H9 (cell line): ENCODE data around the gene KRTAP12-4. TPM values are rescaled to one million over a fixed set of nuclear protein-coding genes. Genes with fewer than 3 reads are reported as not detected.

Experiments
- DNase-seq: peaks from one replicate; pipeline ENCODE4 v3.0.0-alpha.2; 2017
- H2AFZ ChIP-seq: one replicate; pipeline ENCODE4 v1.6.1; 2013; ENCODE audit warnings: mild to moderate bottlenecking, low read length, control low read depth, moderate library complexity
- H2AK5ac ChIP-seq: 2 replicates; pipeline ENCODE4 v1.6.1; 2013; ENCODE audit warnings: low read length, control low read depth, mixed read lengths; ENCODE audit not compliant: insufficient read length
- H2BK120ac ChIP-seq: one replicate; pipeline ENCODE4 v1.6.1; 2013; ENCODE audit warnings: low read depth, mild to moderate bottlenecking, low read length, control low read depth, inconsistent platforms; ENCODE audit not compliant: poor library complexity, severe bottlenecking
- H2BK12ac ChIP-seq: 2 replicates; pipeline ENCODE4 v1.6.1; 2013; ENCODE audit warnings: low read length, control low read depth, mixed read lengths, low read depth; ENCODE audit not compliant: insufficient read length
- H2BK15ac ChIP-seq: 2 replicates; pipeline ENCODE4 v1.6.1; 2013; ENCODE audit warnings: low read depth, low read length, control low read depth
- H2BK20ac ChIP-seq: one replicate; pipeline ENCODE4 v1.6.1; 2013; ENCODE audit warnings: low read depth, mild to moderate bottlenecking, low read length, control low read depth, inconsistent platforms; ENCODE audit not compliant: poor library complexity, severe bottlenecking
- H2BK5ac ChIP-seq: 2 replicates; pipeline ENCODE4 v1.6.1; 2013; ENCODE audit warnings: low read length, control low read depth, mixed read lengths; ENCODE audit not compliant: insufficient read length
- H3K14ac ChIP-seq: 2 replicates; pipeline ENCODE4 v1.6.1; 2013; ENCODE audit warnings: low read length, control low read depth; ENCODE audit not compliant: insufficient read depth
- H3K18ac ChIP-seq: 2 replicates; pipeline ENCODE4 v1.6.1; 2013; ENCODE audit warnings: low read depth, mild to moderate bottlenecking, mixed read lengths, low read length, control low read depth; ENCODE audit not compliant: insufficient read length
- H3K23ac ChIP-seq: 2 replicates; pipeline ENCODE4 v1.6.1; 2013; ENCODE audit warnings: low read length, control low read depth, mixed read lengths, low read depth; ENCODE audit not compliant: insufficient read length
- H3K23me2 ChIP-seq: 2 replicates; pipeline ENCODE4 v1.6.1; 2013; ENCODE audit warnings: low read depth, mild to moderate bottlenecking, mixed read lengths, low read length, control low read depth; ENCODE audit not compliant: insufficient read length, poor library complexity, severe bottlenecking
- H3K27ac ChIP-seq: 2 replicates; pipeline ENCODE4 v1.5.1; 2013; ENCODE audit warnings: low read length, control low read depth, mixed read lengths, low read depth; ENCODE audit not compliant: insufficient read length
- H3K27me3 ChIP-seq: 2 replicates; pipeline ENCODE4 v1.6.1; 2013; ENCODE audit warnings: low read length, control low read depth, inconsistent platforms; ENCODE audit not compliant: insufficient read depth
- H3K4ac ChIP-seq: 2 replicates; pipeline ENCODE4 v1.6.1; 2013; ENCODE audit warnings: low read depth, mild to moderate bottlenecking, control low read depth, inconsistent platforms, low read length, moderate library complexity
- H3K4me1 ChIP-seq: 2 replicates; pipeline ENCODE4 v1.6.1; 2013; ENCODE audit warnings: low read length, control low read depth, inconsistent platforms; ENCODE audit not compliant: insufficient read depth
- H3K4me2 ChIP-seq: 2 replicates; pipeline ENCODE4 v1.6.1; 2013; ENCODE audit warnings: low read length, control low read depth, mixed read lengths; ENCODE audit not compliant: insufficient read length, insufficient read depth
- H3K56ac ChIP-seq: 2 replicates; pipeline ENCODE4 v1.6.1; 2013; ENCODE audit warnings: low read depth, mild to moderate bottlenecking, mixed read lengths, low read length, control low read depth; ENCODE audit not compliant: insufficient read length
- H3K79me1 ChIP-seq: 2 replicates; pipeline ENCODE4 v1.6.1; 2013; ENCODE audit warnings: low read depth, mild to moderate bottlenecking, moderate library complexity, low read length, control low read depth, inconsistent platforms; ENCODE audit not compliant: insufficient read depth, poor library complexity, severe bottlenecking
- H3K79me2 ChIP-seq: 2 replicates; pipeline ENCODE4 v1.6.1; 2013; ENCODE audit warnings: low read length, control low read depth, inconsistent platforms; ENCODE audit not compliant: insufficient read depth
- H3K9ac ChIP-seq: 2 replicates; pipeline ENCODE4 v1.6.1; 2013; ENCODE audit warnings: low read length, control low read depth, mixed read lengths; ENCODE audit not compliant: insufficient read length; ENCODE audit errors: extremely low read depth
- H3K9me3 ChIP-seq: one replicate; pipeline ENCODE4 v1.6.1; 2013; ENCODE audit warnings: low read depth, low read length, inconsistent platforms; ENCODE audit not compliant: control insufficient read depth
- H3T11ph ChIP-seq: one replicate; pipeline ENCODE4 v1.6.1; 2013; ENCODE audit warnings: mild to moderate bottlenecking, low read length, control low read depth, inconsistent platforms
- H4K20me1 ChIP-seq: one replicate; pipeline ENCODE4 v1.6.1; 2013; ENCODE audit not compliant: control insufficient read depth, insufficient read length, insufficient read depth
- H4K5ac ChIP-seq: 2 replicates; pipeline ENCODE4 v1.6.1; 2013; ENCODE audit warnings: low read depth, mild to moderate bottlenecking, mixed read lengths, low read length, control low read depth; ENCODE audit not compliant: insufficient read length
- H4K8ac ChIP-seq: replicated peaks from 2 replicates; pipeline ENCODE4 v1.6.1; 2013; ENCODE audit warnings: low read length, control low read depth, mixed read lengths, low read depth; ENCODE audit not compliant: insufficient read length
- H4K91ac ChIP-seq: 2 replicates; pipeline ENCODE4 v1.6.1; 2013; ENCODE audit warnings: low read depth, mild to moderate bottlenecking, moderate library complexity, mixed read lengths, low read length, control low read depth; ENCODE audit not compliant: insufficient read length
- H3K27ac Mint-ChIP-seq, 3 experiments: 2 replicates in 2 of 3; 3 replicates in 1 of 3; pipeline ENCODE4 v1.8.0; 2020 to 2021; ENCODE audit warnings: mixed read lengths in 3 of 3, mild to moderate bottlenecking in 1 of 3, moderate library complexity in 1 of 3
- H3K27me3 Mint-ChIP-seq: 2 replicates; pipeline ENCODE4 v1.8.0; 2021; ENCODE audit warnings: low read depth, mild to moderate bottlenecking, moderate library complexity, mixed read lengths
- H3K36me3 Mint-ChIP-seq, 3 experiments: 2 replicates in 2 of 3; 3 replicates in 1 of 3; pipeline ENCODE4 v1.8.0; 2020 to 2021; ENCODE audit warnings: low read depth in 3 of 3, mixed read lengths in 3 of 3; ENCODE audit not compliant: insufficient read depth in 1 of 3
- H3K4me1 Mint-ChIP-seq, 2 experiments: 2 replicates each; pipeline ENCODE4 v1.8.0; 2020; ENCODE audit warnings: mixed read lengths in 2 of 2
- H3K4me3 Mint-ChIP-seq, 2 experiments: 2 replicates in 1 of 2; 3 replicates in 1 of 2; pipeline ENCODE4 v1.8.0; 2020 to 2021; ENCODE audit warnings: mild to moderate bottlenecking in 2 of 2, mixed read lengths in 2 of 2, moderate library complexity in 1 of 2
- H3K9me3 Mint-ChIP-seq, 2 experiments: 2 replicates in 1 of 2; 3 replicates in 1 of 2; pipeline ENCODE4 v1.8.0; 2020; ENCODE audit warnings: mild to moderate bottlenecking in 2 of 2, mixed read lengths in 2 of 2, moderate library complexity in 1 of 2
- WGBS: extraction: QIAGEN DNeasy Blood & Tissue Kit; methylation state at CpG from one replicate; pipeline ENCODE4 v1.1.7; 2013; ENCODE audit warnings: missing lambda C conversion rate, low lambda C conversion rate, mixed read lengths; ENCODE audit not compliant: insufficient read length; ENCODE audit errors: extremely low coverage; 5-methylcytosine and 5-hydroxymethylcytosine counted together
- total RNA-seq: library from RNA; stranded (reverse); gene quantifications from 2 replicates; pipeline ENCODE4 v1.2.1, GENCODE V29; 2021
- TF ChIP-seq, protein P1 (sequence below): fragments of 200-600 bp; sonication (generic); conservative IDR thresholded peaks from 3 replicates; pipeline ENCODE4 v1.8.0; 2021; ENCODE audit warnings: antibody characterized with exemption, mild to moderate bottlenecking

Gene KRTAP12-4
- total RNA-seq, 1 experiment from 2014 or later = not detected

DNA sequence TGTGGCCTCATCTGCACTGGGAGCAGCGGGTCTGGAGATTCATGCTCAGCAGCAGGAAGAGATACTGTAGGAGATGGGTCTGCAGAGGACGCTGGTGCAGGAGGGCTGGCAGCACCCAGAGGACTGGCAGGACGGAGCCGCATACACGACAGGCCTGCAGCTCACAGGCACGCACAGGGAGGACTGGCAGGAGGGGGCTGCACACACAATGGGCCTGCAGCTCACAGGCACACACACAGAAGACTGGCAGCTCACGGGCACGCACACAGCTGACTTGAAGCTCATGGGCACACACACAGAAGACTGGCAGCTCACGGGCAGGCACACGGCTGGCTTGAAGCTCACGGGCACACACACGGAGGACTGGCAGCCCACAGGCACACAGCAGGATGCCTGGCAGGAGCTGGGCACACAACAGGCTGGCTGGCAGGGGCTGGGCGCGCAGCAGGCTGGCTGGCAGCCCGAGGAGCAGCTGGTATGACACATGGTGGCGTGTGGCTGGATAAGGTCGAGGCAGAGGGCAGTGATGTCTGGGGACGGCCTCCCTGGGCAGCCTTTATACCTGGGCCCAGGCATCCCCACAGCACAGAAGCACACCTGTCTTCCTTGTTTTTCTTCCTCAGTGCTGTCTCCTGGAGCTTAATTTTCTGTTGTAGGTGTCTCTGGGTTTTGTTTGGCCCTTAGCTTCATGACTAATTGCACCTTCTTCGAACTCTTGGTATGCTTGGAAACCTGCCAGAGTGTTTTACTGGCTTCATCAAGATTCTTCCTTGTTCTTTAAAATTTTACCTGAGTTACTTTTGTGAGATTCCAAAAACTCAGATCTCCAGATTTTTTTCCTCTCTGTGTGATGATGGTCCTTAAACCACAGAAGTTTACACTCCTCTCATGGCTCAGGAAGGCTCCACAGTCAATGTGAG, 12.2 kb upstream of the KRTAP12-4 start, which contains the start of gene KRTAP12-2:
Gene KRTAP12-2, minus strand, starts transcription at position 527 of the 920 bp plus-strand sequence. Its CDS starts 41 bp downstream, at position 486.
- Histone ChIP-seq H4K5ac (no peak within 1 kb of the TSS), H3K14ac (no peak within 1 kb of the TSS), H2BK12ac (no peak within 1 kb of the TSS), H3K27ac (no peak within 1 kb of the TSS), H2AK5ac (no peak within 1 kb of the TSS), H3K9me3 (no peaks in the 10 kb centered on the region), H4K91ac (no peak within 1 kb of the TSS), H3K79me2 (no peaks in the 10 kb centered on the region), H3K4ac (no peak within 1 kb of the TSS), H2BK5ac (no peak within 1 kb of the TSS), H4K8ac (no peak within 1 kb of the TSS), H3K9ac (no peak within 1 kb of the TSS), H3K23me2 (no peaks in the 10 kb centered on the region), H3K23ac (no peak within 1 kb of the TSS), H2BK120ac (no peak within 1 kb of the TSS), H2AFZ (no peak within 1 kb of the TSS), H3K27me3 (no peaks in the 10 kb centered on the region), H2BK15ac (no peak within 1 kb of the TSS), H3K18ac (no peak within 1 kb of the TSS), H4K20me1 (no peaks in the 10 kb centered on the region), H3K56ac (no peak within 1 kb of the TSS), H3K4me1 (no peaks in the 10 kb centered on the region), H3T11ph (no peak within 1 kb of the TSS), H2BK20ac (no peak within 1 kb of the TSS), H3K79me1 (no peaks in the 10 kb centered on the region), H3K4me2 (no peak within 1 kb of the TSS)
- H3K36me3 Mint-ChIP-seq = peaks cover 9 to 29% (median 17%) of the 10 kb centered on the region in 3 experiments
- peaks cover 4% of the 10 kb centered on the region; the same call in 1 of the 2 replicates for H3K27me3 Mint-ChIP-seq
- H3K9me3 Mint-ChIP-seq = peaks cover 28 to 37% of the 10 kb centered on the region in 2 experiments
- TF ChIP-seq, protein P1, sequence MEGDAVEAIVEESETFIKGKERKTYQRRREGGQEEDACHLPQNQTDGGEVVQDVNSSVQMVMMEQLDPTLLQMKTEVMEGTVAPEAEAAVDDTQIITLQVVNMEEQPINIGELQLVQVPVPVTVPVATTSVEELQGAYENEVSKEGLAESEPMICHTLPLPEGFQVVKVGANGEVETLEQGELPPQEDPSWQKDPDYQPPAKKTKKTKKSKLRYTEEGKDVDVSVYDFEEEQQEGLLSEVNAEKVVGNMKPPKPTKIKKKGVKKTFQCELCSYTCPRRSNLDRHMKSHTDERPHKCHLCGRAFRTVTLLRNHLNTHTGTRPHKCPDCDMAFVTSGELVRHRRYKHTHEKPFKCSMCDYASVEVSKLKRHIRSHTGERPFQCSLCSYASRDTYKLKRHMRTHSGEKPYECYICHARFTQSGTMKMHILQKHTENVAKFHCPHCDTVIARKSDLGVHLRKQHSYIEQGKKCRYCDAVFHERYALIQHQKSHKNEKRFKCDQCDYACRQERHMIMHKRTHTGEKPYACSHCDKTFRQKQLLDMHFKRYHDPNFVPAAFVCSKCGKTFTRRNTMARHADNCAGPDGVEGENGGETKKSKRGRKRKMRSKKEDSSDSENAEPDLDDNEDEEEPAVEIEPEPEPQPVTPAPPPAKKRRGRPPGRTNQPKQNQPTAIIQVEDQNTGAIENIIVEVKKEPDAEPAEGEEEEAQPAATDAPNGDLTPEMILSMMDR = no peak
- whole genome bisulfite sequencing = no CpG with 5 or more reads among the region's 19 CpGs
- peak; percentile 22 for DNase-seq
- H3K4me1 Mint-ChIP-seq = peaks cover 2 to 3% of the 10 kb centered on the region in 2 experiments
- H3K4me3 Mint-ChIP-seq = no peak within 1 kb of the TSS
- no peak within 1 kb of the TSS for H3K27ac Mint-ChIP-seq
